Hippocampal formation (tissue), 2 donors: ENCODE data around the gene CFAP100.

Experiments
- DNase-seq, 2 donors: peaks; one replicate each; lab custom pipeline; 2025; lab: John Stamatoyannopoulos, UW

The CFAP100 gene

DNA sequence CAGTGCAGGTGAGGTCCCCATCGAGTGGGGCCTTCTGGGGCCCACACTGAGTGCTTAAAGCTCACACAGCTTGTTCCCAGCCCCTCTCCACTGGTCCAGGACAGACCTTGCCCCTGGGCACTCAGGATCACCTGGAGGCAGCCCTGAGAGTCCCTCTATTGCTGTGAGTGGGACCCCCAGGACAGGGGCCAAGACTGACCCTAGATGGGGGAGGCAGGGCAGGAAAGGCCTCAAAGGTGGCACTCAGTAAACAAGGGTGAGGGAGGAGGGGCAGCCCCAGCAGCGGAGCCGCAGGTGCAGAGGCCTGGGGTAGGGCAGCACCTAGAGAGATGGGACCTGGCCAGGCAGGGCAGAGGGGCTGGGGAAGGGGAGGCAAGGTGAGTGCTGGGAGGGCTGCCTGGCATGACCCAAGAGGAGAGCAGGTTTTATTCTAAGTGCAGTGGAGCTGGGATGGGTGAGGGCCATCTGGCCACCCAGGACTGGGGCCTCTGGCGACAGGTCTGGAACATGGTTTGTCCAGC lies 27.9 kb downstream of the CFAP100 start:
- no peak for DNase-seq

DNA sequence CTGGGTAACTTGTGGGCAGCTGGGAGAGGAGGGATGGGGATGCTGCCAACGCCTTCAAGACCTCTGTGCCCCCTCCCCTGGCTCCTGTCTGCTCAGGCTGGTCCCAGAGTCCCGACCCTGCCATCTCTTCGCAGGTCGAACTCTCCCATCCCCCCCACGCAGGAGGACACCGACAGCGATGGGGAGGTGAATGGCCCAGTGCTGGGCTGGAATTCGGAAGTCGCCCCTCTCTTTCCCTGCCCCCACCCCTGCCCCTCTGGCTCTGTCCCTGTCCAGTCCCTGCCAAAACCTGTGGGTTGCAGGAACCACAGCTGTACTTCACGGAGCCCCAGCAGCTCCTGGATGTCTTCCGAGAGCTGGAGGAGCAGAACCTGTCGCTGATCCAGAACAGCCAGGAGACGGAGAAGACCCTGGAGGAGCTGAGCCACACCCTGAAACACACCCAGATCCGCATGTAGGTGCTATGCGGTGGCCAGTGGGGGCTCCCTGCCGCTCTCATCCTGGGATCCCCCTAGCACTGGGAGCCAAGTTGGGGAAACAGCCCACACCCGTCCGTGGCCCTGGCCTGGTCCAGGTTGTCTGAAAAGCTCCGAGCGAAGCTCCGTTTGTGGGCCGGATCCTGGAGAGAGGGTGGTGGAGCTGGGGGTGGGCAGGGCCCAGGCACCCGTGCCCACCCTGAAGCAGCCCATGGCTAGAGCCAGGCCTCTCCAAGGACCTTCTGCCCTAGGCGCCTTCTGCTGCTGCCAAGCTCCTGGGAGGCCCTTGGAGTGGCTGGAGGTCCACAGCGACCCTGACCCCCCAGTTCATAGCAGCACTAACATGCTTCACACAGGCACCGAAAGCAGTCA lies 28.7 kb downstream of the CFAP100 start:
- DNase-seq = no peak

GRCh38 chr3:126424039-126424717 lies 29.5 kb downstream of the CFAP100 start:
- no peak for DNase-seq

GRCh38 chr3:126424751-126425150 lies 30.0 kb downstream of the CFAP100 start:
- no peak for DNase-seq

- DNase-seq = no peak
Observed at GRCh38 chr3:126431103-126431534, 36.4 kb downstream of the CFAP100 start.

- DNase-seq = no peak
Observed at GRCh38 chr3:126432361-126433104, 37.8 kb downstream of the CFAP100 start.

DNA sequence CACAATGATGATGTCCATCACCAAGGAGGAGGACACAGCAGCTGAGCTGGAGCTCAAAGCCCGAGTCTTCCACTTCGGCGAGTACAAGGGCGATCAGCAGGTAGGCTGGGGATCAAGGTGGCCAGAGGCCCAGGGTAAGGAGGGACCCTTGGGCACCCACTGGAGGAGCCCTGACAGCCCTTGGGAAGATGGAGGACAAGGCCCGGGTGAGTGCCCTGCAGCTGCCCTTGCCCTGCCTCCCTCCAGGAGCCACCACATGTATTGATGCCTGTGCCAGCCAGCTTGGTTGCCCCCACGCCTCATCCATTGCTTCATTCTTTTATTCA lies 38.4 kb downstream of the CFAP100 start:
- DNase-seq = no peak

- no peak for DNase-seq
Observed at GRCh38 chr3:126433496-126434263, 39.0 kb downstream of the CFAP100 start.

DNA sequence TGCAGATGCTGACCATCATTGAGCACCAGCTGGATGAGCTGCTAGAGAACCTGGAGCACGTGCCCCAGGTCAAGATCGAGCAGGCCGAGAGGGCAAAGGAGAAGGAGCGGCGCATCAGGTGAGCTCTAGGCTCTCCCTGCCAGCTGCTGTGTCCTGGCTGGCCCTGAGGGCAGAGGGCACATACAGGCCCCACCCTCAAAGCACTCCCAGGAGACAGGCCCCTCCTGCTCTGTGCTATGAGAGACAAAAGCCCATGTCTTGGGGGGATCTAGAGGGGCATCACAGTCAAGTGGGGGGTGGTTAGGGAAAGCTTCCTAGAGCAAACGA lies 39.5 kb downstream of the CFAP100 start:
- DNase-seq = no peak

GRCh38 chr3:126434931-126435411 lies 40.3 kb downstream of the CFAP100 start:
- no peak for DNase-seq

- no peak for DNase-seq
Observed at GRCh38 chr3:126435456-126436315, 41.0 kb downstream of the CFAP100 start.

GRCh38 chr3:126436826-126437717 lies 42.4 kb downstream of the CFAP100 start:
- DNase-seq = no peak

- DNase-seq = no peak
Observed at GRCh38 chr3:126438186-126438585, 43.5 kb downstream of the CFAP100 start.

DNA sequence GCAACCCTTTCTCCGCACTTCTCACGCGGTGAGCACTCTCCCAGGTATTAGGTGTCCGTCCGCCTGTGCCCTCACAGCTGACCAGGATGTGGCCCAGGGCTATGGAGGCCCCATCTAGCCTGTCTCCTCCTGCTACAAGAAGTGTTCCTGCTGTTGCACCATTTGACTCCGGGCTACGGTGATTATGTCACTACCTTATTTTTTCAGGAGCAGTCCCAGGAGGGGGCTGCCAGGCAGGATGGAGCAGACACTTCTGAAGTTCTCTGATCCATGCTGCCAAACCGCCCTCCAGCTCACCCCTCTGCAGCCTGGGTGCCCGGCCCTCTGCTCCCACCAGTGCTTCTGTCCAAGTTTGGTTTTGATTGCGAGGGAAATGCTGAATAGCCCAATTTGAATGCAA lies 44.0 kb downstream of the CFAP100 start:
- DNase-seq = no peak

DNA sequence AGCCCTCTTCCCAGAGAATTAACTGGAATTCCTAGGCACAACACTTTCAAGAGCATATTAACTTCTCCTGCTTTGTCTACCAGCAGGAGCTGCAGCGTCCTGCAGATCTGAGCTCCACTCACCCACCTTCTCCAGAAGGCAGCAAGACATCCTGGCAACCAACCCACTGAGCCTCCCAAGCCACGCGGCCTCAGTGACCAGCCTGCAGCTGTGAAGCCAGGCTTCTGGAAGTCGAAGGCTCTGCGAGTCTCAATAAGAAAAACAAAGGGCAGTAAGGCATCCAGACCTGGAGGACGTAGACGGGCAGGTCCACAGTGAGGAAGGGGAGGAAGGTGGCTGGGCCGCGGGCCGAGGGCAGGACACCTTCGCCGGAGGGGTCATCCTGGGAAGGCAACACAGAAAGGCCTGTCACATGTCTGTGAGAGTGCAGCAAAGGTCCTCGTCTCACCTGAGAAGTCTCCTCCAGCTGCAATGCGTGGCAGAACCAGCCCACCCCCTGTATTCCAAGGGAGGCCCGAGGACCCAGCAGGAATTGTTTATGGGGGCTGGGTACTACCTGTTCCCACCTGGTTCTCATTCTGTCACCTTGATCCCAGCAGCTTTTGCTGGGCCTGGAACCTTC lies 44.7 kb downstream of the CFAP100 start:
- no peak for DNase-seq

- no peak for DNase-seq
Observed at GRCh38 chr3:126439968-126440708, 45.4 kb downstream of the CFAP100 start.

DNA sequence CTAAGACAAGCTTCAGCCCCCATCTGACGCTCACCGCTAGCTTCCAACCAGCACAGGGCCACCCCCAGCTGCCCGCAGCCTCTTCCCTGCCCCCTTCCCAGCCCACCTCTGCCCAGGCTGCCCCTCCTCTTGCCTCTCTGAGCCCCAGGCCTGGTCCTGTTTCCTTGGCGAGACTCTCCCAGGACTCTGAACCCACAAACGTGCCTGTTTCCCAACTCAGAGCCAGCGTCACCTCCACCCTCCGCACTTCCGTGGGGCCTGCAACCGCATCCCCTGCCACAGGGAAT lies 45.9 kb downstream of the CFAP100 start:
- no peak for DNase-seq

- DNase-seq = no peak
Observed at GRCh38 chr3:126441256-126441880, 46.7 kb downstream of the CFAP100 start.
